GM12878 (cell line): Measurements from ENCODE around the gene ADPGK. TPM values are rescaled to one million over a fixed set of nuclear protein-coding genes. Genes with fewer than 3 reads are reported as not detected.

Experiments
- ATAC-seq: fragments of 200-7000 bp; cut with Tn5 transposase; 3 replicates; pipeline ENCODE4 v1.9.1; 2020; ENCODE audit warnings: mild to moderate bottlenecking, moderate library complexity
- BruUV-seq: library from RNA; stranded (reverse); fragments of 400-500 nt; replicated peaks from 2 replicates; lab custom pipeline; 2021; lab: Mats Ljungman, UMichigan
- CTCF ChIA-PET: fragments of 300-600 bp; sonication (Branson Sonifier 250); formaldehyde crosslinking; extraction: SDS; loops from one replicate; lab custom pipeline; 2021; ENCODE audit warnings: inconsistent platforms; lab: Yijun Ruan, JAX
- POLR2A ChIA-PET: fragments of 350-600 bp; formaldehyde crosslinking; extraction: SDS; loops from one replicate; lab custom pipeline; 2021; ENCODE audit warnings: inconsistent platforms; lab: Charles Lee
- RAD21 ChIA-PET: fragments of 300-600 bp; sonication (Branson Sonifier 250); formaldehyde crosslinking; loops from one replicate; lab custom pipeline; 2023; ENCODE audit warnings: antibody characterized with exemption; ENCODE audit not compliant: unreplicated experiment; lab: Charles Lee
- SMC1A ChIA-PET: fragments of 300-600 bp; sonication (Branson Sonifier 250); formaldehyde crosslinking; loops from one replicate; lab custom pipeline; 2023; ENCODE audit not compliant: unreplicated experiment, uncharacterized antibody; lab: Charles Lee
- DNase-seq: peaks from one replicate; pipeline ENCODE4 v3.0.0-alpha.2; 2011; ENCODE audit warnings: low read depth, low spot score
- FAIRE-seq: peaks from 3 replicates; lab custom pipeline; 2011; peaks lifted over from hg19 to GRCh38; lab: Jason Lieb, UNC
- H2AFZ ChIP-seq: 2 replicates; pipeline ENCODE4 v1.6.0; 2011; ENCODE audit warnings: low read depth, low read length, control low read depth; ENCODE audit not compliant: control insufficient read depth
- H3K27ac ChIP-seq: 2 replicates; pipeline ENCODE4 v1.5.1; 2011; ENCODE audit warnings: control low read depth; ENCODE audit not compliant: control insufficient read depth, insufficient read depth
- H3K27me3 ChIP-seq, 2 experiments: replicated peaks in 1 of 2; 2 replicates each; pipeline versions ENCODE4 v1.6.0 to v1.6.1; 2011; ENCODE audit warnings: low read length in 1 of 2; ENCODE audit not compliant: control insufficient read depth in 2 of 2, insufficient read depth in 2 of 2
- H3K36me3 ChIP-seq, 2 experiments: 2 replicates each; pipeline ENCODE4 v1.5.1; 2011; ENCODE audit warnings: low read length in 1 of 2; ENCODE audit not compliant: control insufficient read depth in 2 of 2, insufficient read depth in 2 of 2
- H3K4me1 ChIP-seq: 2 replicates; pipeline ENCODE4 v1.6.1; 2011; ENCODE audit warnings: mild to moderate bottlenecking, low read length, moderate library complexity, mixed read lengths; ENCODE audit not compliant: control insufficient read depth, insufficient read depth
- H3K4me2 ChIP-seq: 2 replicates; pipeline ENCODE4 v1.6.0; 2011; ENCODE audit warnings: control low read depth; ENCODE audit not compliant: control insufficient read depth, insufficient read depth
- H3K4me3 ChIP-seq: fragments of 200-600 bp; sonication (generic); 2 replicates; pipeline ENCODE4 v1.5.1; 2016
- H3K79me2 ChIP-seq: 2 replicates; pipeline ENCODE4 v1.6.0; 2011; ENCODE audit warnings: low read length; ENCODE audit not compliant: control insufficient read depth, insufficient read depth
- H3K9ac ChIP-seq: 2 replicates; pipeline ENCODE4 v1.8.0; 2011; ENCODE audit warnings: low read length, control low read depth, mixed read lengths; ENCODE audit not compliant: control insufficient read depth, insufficient read depth
- H3K9me3 ChIP-seq: replicated peaks from 3 replicates; pipeline ENCODE4 v1.5.1; 2011; ENCODE audit warnings: mild to moderate bottlenecking, low read length; ENCODE audit not compliant: control insufficient read depth, insufficient read depth
- H4K20me1 ChIP-seq: 2 replicates; pipeline ENCODE4 v1.6.0; 2011; ENCODE audit not compliant: control insufficient read depth, insufficient read depth
- ETV6 ChIP-seq, 2 experiments: fragments of 450-650 bp in 1 of 2; IDR thresholded peaks in 1 of 2; conservative IDR thresholded peaks in 1 of 2; 2 replicates each; pipeline ENCODE4 v1.6.1; 2014; ENCODE audit warnings: antibody characterized with exemption in 1 of 2, borderline replicate concordance in 1 of 2, low read depth in 1 of 2, mild to moderate bottlenecking in 1 of 2, moderate library complexity in 1 of 2
- MXI1 ChIP-seq: fragments of 150-350 bp; IDR thresholded peaks from 2 replicates; pipeline ENCODE4 v1.6.1; 2011; ENCODE audit warnings: low read depth, mild to moderate bottlenecking, inconsistent platforms, low read length, improper control_type of control experiment
- NR2C2 ChIP-seq: IDR thresholded peaks from 2 replicates; pipeline ENCODE4 v1.6.1; 2011; ENCODE audit warnings: borderline replicate concordance, low read depth; ENCODE audit not compliant: control insufficient read depth, insufficient read length
- PML ChIP-seq: IDR thresholded peaks from 2 replicates; pipeline ENCODE4 v1.6.1; 2012; ENCODE audit warnings: low read length, inconsistent platforms
- RAD21 ChIP-seq: IDR thresholded peaks from 2 replicates; pipeline ENCODE4 v1.6.1; 2011; ENCODE audit warnings: mild to moderate bottlenecking, low read depth, low read length, moderate library complexity; ENCODE audit not compliant: insufficient read depth
- RCOR1 ChIP-seq: conservative IDR thresholded peaks from 2 replicates; pipeline ENCODE4 v1.6.1; 2012; ENCODE audit warnings: low read depth, low read length, improper control_type of control experiment
- SIN3A ChIP-seq: IDR thresholded peaks from 2 replicates; pipeline ENCODE4 v1.6.1; 2012; ENCODE audit warnings: low read depth, low read length, improper control_type of control experiment
- SREBF1 ChIP-seq: IDR thresholded peaks from 2 replicates; pipeline ENCODE4 v1.6.1; 2012; ENCODE audit warnings: mild to moderate bottlenecking, low read length
- STAT1 ChIP-seq: fragments of 450-650 bp; conservative IDR thresholded peaks from 2 replicates; pipeline ENCODE4 v1.6.1; 2014; ENCODE audit warnings: antibody characterized with exemption, mild to moderate bottlenecking
- ZNF217 ChIP-seq: fragments of 450-650 bp; IDR thresholded peaks from 2 replicates; pipeline ENCODE4 v1.6.1; 2017; ENCODE audit warnings: antibody characterized with exemption, mild to moderate bottlenecking
- ZNF274 ChIP-seq: IDR thresholded peaks from one replicate; pipeline ENCODE4 v1.8.0; 2011; ENCODE audit not compliant: insufficient read length, insufficient read depth
- ZNF592 ChIP-seq: fragments of 450-650 bp; IDR thresholded peaks from 2 replicates; pipeline ENCODE4 v1.6.1; 2017; ENCODE audit warnings: mild to moderate bottlenecking, moderate library complexity
- WGBS: methylation state at CpG from one replicate; pipeline ENCODE4 v1.1.6; 2016; ENCODE audit warnings: low lambda C conversion rate; ENCODE audit not compliant: insufficient replicate concordance, insufficient coverage; ENCODE audit errors: missing lambda C conversion rate; 5-methylcytosine and 5-hydroxymethylcytosine counted together
- in situ Hi-C: fragments of 300-500 bp; cut with MboI; formaldehyde crosslinking; loops from 9 replicates; pipeline ENCODE4 v1.14.3; 2018; ENCODE audit warnings: mixed read lengths
- intact Hi-C: fragments of 100-400 bp; cut with micrococcal nuclease; formaldehyde crosslinking; loops from one replicate; pipeline ENCODE4 v1.14.2; 2022; ENCODE audit not compliant: unreplicated experiment
- polyA plus RNA-seq, 11 experiments: library from polyadenylated mRNA; depleted of rRNA in 4 of 11; unstranded in 6 of 11; stranded (reverse) in 5 of 11; fragments of >200 nt; fragmentation: Nextera tagmentation in 4 of 11; fragmentation: Illumina TruSeq in 1 of 11; extraction: Ambion mirVana in 4 of 11; extraction: Trizol in 1 of 11; gene quantifications; 1 replicate in 1 of 11; 2 replicates in 10 of 11; pipeline versions ENCODE4 v1.2.1 to v1.2.3, GENCODE V29; 2011 to 2016; ENCODE audit warnings: inconsistent platforms in 2 of 11, missing spikeins in 2 of 11, low read depth in 1 of 11
- total RNA-seq, 4 experiments: library from RNA; depleted of rRNA in 3 of 4; stranded (reverse); fragments of >200 nt in 3 of 4; fragmentation: Illumina TruSeq in 1 of 4; extraction: Trizol in 1 of 4; gene quantifications; 2 replicates each; pipeline versions ENCODE4 v1.2.1 to v1.2.3, GENCODE V29; 2013 to 2021

Gene ADPGK
- total and polyA plus RNA-seq, 10 of the 15 experiments (the other 5 are each of a cell fraction or from before 2014, with no cell fraction given), result 13.8 to 146 (median 56.7) TPM

- CTCF ChIA-PET, result interaction anchor here (1.0 to 4.7 kb wide), 13 partner anchors 10 to 550 kb away, joined by 3 to 46 read pairs (median 8); no protein-coding TSS in a partner anchor
- Histone ChIP-seq H3K9me3 (no peaks in the 10 kb centered on the region), H3K79me2 (no peaks in the 10 kb centered on the region), H2AFZ (no peak overlapping the region), H3K4me1 (no peaks in the 10 kb centered on the region), H3K9ac (no peak overlapping the region), H4K20me1 (no peaks in the 10 kb centered on the region), H3K36me3 (no peaks in the 10 kb centered on the region), H3K27ac (no peak overlapping the region), H3K27me3 (no peaks in the 10 kb centered on the region), H3K4me2 (no peak overlapping the region), H3K4me3 (no peak overlapping the region)
- SMC1A ChIA-PET, result interaction anchor here (0.7 to 3.1 kb wide), 9 partner anchors 11 to 517 kb away, joined by 3 to 22 read pairs (median 4); no protein-coding TSS in a partner anchor
- DNase-seq, result no peak
- RAD21 ChIA-PET, result interaction anchor here (2.9 kb wide), 1 partner anchor 359 kb away, joined by 19 read pairs; no protein-coding TSS in a partner anchor
- ATAC-seq, result no peak
- 95% methylated on average over 1 of the region's 1 CpG for WGBS
- no peak for FAIRE-seq
- POLR2A ChIA-PET, result no interaction called here
- intact Hi-C loops, result loop anchor here (5.0 to 10.0 kb wide), 2 partner anchors 53 to 331 kb away; partner anchors contain the start of gene NEO1
- BruUV-seq, result no TSS peak
- in situ Hi-C loops, result no loop called here
- no peak for TF ChIP-seq RCOR1
- no peak for TF ChIP-seq RAD21
- TF ChIP-seq SREBF1, result no peak
- TF ChIP-seq SIN3A, result no peak
Observed at GRCh38 chr15:72724028-72724427, 59.5 kb downstream of the ADPGK start.

GRCh38 chr15:72722071-72722696, 61.4 kb downstream of the ADPGK start:
- SMC1A ChIA-PET, result interaction anchor here (0.6 to 3.1 kb wide), 32 partner anchors 8 to 550 kb away, joined by 3 to 28 read pairs (median 5); partner anchors contain the start of gene ADPGK
- Histone ChIP-seq H3K4me1 (no peaks in the 10 kb centered on the region), H3K36me3 (no peaks in the 10 kb centered on the region), H3K4me3 (no peak overlapping the region), H3K4me2 (no peak overlapping the region), H3K27me3 (no peaks in the 10 kb centered on the region), H3K79me2 (no peaks in the 10 kb centered on the region), H3K27ac (no peak overlapping the region), H3K9ac (no peak overlapping the region), H3K9me3 (no peaks in the 10 kb centered on the region), H4K20me1 (no peaks in the 10 kb centered on the region), H2AFZ (no peak overlapping the region; the same call in 1 of the 2 replicates)
- DNase-seq (peak; percentile 34), FAIRE-seq (peak; percentile 68), ATAC-seq (peak; percentile 79)
- WGBS, result 0% methylated on average over 3 of the region's 3 CpGs
- in situ Hi-C loops, result no loop called here
- no TSS peak for BruUV-seq
- CTCF ChIA-PET, result interaction anchor here (0.6 to 4.7 kb wide), 57 partner anchors 9 to 982 kb away, joined by 3 to 46 read pairs (median 5); partner anchors contain the start of genes BBS4 and HIGD2B
- RAD21 ChIA-PET, result interaction anchor here (0.7 to 2.9 kb wide), 21 partner anchors 13 to 551 kb away, joined by 3 to 19 read pairs (median 4); partner anchors contain the start of gene ADPGK
- POLR2A ChIA-PET, result interaction anchor here (1.5 kb wide), 1 partner anchor 9 kb away, joined by 3 read pairs; no protein-coding TSS in a partner anchor
- intact Hi-C loops, result loop anchor here (1.0 to 10.0 kb wide), 4 partner anchors 55 to 519 kb away; partner anchors contain the start of gene NEO1
- TF ChIP-seq NR2C2 (no peak), ZNF217 (no peak), ZNF274 (no peak), PML (no peak), MXI1 (no peak), ETV6 (conservative IDR thresholded peaks at IDR 0.05 in 1 of 2, IDR thresholded peaks at IDR 0.05 in 1 of 2; ENCODE audit: borderline replicate concordance in 1 of 2, low read depth in 1 of 2) (no peak), STAT1 (no peak), ZNF592 (no peak), RAD21 (peak; percentile 87)
